ENCODE measurements around the gene TMEM207.

Gene TMEM207

DNA sequence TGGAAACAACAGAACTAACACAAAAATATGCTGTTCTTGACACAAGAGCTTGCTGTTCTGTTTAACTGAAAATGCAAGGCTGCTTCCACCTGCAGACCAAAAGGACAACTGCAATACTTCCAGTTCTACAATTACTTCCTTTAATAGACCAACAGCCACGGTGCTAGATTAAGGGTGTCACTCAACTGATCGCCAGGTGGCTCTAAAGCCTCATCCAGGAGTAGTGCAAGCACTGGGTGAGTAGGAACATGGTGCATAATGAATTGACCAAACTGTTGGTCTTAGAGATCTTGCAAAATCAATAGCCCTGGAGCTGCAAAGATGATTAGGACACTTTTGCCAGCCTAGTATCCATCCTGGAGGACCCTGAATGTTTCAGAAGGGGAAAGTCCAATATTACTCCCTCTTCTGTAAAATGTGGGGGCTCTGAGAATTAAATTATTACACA is 65.4 kb downstream of the TMEM207 start:
- DNase-seq (ENCODE audit: low read depth) = peak; percentile 12

GRCh38 chr3:190382082-190382481 is 67.6 kb downstream of the TMEM207 start:
- peak; percentile 42 for DNase-seq (ENCODE audit: low read depth)

DNA sequence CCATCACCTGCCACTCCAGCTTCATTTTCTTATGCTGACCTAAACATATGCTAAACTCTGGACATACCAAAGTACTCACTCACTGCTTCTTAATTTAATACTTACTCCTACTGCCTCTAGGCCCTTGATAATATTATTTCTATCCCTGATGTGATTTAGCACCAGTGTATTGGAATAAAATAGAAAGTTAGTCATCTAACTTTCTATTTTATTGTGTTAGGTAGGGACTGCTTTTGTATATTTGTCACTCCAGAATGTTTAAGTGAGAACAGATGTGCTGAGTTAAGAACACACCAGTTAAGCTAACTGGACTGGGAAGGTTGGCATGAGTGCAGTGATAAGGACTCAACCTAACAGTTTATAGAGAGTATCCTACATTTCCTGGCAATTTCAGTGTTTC is 68.3 kb downstream of the TMEM207 start:
- DNase-seq (ENCODE audit: low read depth) = no peak

DNA sequence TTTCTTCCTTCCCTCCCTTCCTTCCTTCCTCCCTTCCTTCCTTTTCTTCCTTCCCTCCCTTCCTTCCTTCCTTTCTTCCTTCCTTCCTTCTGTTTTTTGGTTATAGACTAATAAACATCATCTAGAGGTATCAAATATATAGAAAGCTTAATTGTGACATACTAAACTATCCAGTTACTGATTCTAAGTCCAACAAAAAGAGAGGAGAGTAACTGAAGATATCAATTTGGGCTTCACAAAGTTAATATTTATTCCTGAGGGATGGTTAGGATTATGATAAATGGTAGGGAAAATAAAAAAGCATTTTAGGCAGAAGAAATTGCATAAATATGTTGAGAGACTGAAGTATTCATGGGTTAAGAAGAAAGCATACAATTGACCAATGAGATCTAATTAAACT is 69.5 kb downstream of the TMEM207 start:
- DNase-seq (ENCODE audit: low read depth) = no peak
